ELR (cell line): Measurements from ENCODE around the gene UCK2.
"Not testable (repeated sequence)": the region's sequence is repeated elsewhere in the genome, so short reads cannot be mapped to it uniquely, and the experiment has no call there.

Source experiments
- DNase-seq: peaks from one replicate; pipeline ENCODE4 v3.0.0-alpha.2; 2015; ENCODE audit warnings: low read depth

UCK2 gene

GRCh38 chr1:165827268-165828102, at the start of gene UCK2:
Gene UCK2 (plus strand): TSS chr1:165827614. CDS start chr1:165827834, 220 bp downstream.
- peak; percentile 90 for DNase-seq

DNA sequence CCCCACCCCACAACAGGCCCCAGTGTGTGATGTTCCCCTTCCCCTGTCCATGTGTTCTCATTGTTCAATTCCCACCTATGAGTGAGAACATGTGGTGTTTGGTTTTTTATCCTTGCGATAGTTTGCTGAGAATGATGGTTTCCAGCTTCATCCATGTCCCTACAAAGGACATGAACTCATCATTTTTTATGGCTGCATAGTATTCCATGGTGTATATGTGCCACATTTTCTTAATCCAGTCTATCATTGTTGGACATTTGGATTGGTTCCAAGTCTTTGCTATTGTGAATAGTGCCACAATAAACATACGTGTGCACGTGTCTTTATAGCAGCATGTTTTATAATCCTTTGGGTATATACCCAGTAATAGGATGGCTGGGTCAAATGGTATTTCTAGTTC, 49.2 kb upstream of the UCK2 start:
- not testable (repeated sequence) for DNase-seq

- not testable (repeated sequence) for DNase-seq
Observed at GRCh38 chr1:165783519-165783918, 43.9 kb upstream of the UCK2 start.

DNA sequence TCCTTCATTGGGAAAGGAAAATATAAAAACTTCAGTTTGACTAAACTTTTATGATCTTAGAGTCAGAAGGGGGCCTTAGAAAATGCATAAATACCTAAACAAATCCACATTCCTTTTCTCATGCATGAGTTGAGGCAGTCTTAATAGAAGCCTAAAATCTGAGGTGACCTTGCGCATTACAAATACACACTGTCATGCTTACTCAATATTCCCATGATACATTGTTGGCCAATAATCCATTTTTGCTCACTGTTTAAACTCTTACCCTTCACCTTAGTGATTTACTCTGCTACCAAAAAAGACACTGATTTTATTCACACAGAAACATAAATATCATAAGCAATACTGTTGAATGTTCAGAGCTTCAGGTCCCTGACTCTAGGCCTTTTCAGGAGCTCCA, 39.7 kb upstream of the UCK2 start:
- DNase-seq: no peak

DNA sequence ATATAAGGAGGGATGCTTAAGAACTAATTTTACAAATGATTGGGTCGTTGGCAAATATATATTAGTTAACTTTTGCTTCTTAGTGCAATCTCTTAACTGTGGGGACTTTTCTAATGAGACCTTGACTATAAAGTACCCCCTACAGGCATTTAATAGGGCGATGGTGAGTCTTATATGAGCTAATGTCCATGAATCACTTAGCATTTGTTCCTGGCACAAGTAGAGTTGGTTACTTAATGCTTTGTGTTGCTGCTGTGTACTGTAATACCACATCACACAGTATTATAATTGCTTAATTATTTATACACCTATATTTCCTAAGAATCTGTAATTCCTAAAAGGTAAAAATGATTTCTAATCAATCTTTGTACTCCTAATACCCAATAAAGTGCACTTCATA, 33.5 kb upstream of the UCK2 start:
- peak; percentile 35 for DNase-seq

DNA sequence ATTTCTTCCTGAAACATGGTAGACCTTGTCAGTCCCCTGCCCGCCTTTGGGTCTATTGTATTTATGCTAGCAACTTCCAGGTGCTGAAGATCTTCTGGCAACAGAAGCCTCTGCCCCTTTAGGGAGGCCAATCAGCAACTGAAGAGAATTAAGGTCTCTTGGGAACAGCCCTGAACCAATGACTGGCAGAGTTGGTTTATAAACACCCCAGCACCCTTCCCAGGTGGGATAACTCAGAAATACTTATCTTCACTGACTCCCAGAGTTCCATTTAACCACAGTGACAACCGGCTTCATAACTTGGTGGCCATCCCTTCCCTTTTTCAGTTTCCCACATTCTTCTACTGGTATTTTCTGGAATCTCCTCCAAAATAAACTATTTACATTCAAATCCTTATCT, 31.5 kb upstream of the UCK2 start:
- DNase-seq: no peak

- DNase-seq: no peak
Observed at GRCh38 chr1:165799387-165799786, 28.0 kb upstream of the UCK2 start.

DNA sequence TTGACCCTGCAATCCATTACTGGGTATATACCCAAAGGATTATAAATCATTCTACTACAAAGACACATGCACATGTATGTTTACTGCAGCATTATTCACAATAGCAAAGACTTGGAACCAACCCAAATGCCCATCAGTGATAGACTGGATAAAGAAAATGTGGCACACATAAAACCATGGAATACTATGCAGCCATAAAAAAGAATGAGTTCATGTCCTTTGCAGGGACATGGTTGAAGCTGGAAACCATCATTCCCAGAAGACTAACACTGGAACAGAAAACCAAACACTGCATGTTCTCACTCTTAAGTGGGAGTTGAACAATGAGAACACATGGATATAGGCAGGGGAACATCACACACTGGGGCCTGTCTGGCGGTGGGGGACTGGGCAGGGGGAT, 22.9 kb upstream of the UCK2 start:
- not testable (repeated sequence) for DNase-seq

GRCh38 chr1:165807613-165808012, 19.8 kb upstream of the UCK2 start:
- DNase-seq: no peak

GRCh38 chr1:165815725-165816124, 11.7 kb upstream of the UCK2 start:
- peak; percentile 74 for DNase-seq

DNA sequence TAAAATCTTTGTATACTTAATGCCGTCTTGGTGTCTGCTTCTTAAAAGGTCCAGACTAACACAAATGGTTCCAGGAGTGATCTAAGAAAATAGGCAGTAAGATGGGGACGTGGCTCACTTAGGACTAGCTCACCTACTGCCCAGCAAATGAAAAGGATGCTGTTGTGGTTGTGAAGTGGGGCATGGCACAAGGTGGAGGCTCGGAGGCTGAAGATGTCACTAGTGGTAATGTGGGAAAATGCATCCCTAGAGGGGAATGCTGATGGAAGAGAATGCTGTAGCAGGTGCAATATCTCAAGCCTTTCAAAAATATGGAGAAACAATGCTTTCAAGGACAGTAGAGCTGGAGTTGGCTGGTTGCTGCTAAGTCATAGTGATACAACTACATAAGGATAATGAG, 11.3 kb upstream of the UCK2 start:
- no peak for DNase-seq

- DNase-seq: no peak
Observed at GRCh38 chr1:165816826-165817497, 10.5 kb upstream of the UCK2 start.

DNA sequence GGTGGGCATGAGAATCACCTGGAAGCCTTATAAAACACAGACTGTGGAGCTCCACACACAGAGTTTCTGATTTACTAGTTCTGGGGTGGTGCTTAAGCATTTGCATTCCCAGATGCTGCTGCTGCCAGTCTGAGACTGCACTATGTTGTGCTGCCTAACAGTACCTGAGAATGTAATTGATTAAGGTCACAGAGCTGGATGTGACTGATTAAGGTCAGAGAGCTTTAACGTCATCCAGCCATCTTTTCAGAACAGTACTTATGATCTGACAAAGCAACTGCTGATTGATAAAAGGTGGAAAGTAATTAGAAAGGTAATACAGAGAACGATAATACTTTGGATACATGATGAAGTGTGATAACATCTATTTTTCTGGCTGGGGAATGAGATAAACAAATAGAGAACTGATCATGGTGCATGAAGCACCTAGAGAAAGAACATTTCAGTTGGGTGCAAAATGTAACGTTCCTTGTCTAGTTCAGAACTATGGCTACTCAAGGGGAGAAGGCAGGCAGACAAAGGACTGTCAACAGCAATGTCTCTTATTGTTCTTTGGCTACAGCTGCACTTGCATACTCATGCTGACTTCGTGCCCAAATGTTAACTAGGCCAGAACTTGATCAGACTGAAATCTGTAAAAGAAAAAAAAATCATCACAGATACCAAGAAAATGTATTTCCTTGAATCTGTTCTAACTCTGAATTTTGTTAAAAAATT, 3.7 kb upstream of the UCK2 start:
- DNase-seq: no peak

DNA sequence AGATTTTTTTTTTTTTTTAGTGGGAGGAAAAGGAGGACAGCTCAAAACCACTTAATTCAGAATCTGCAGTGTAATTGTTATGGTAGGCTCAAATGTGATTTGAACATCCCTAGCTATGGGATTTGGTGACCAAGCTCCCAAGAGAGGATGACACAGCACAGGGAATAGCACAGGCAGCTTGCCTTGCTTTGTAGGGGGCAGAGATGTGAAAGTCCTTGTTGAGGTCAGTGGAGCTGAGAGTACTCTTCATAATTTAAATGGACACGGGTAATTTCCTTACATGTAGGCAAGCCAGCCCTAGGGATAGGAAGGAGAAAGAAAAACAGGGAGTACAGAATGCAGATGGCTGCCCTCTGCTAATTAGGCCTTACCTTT, 3.2 kb upstream of the UCK2 start:
- DNase-seq: no peak

DNA sequence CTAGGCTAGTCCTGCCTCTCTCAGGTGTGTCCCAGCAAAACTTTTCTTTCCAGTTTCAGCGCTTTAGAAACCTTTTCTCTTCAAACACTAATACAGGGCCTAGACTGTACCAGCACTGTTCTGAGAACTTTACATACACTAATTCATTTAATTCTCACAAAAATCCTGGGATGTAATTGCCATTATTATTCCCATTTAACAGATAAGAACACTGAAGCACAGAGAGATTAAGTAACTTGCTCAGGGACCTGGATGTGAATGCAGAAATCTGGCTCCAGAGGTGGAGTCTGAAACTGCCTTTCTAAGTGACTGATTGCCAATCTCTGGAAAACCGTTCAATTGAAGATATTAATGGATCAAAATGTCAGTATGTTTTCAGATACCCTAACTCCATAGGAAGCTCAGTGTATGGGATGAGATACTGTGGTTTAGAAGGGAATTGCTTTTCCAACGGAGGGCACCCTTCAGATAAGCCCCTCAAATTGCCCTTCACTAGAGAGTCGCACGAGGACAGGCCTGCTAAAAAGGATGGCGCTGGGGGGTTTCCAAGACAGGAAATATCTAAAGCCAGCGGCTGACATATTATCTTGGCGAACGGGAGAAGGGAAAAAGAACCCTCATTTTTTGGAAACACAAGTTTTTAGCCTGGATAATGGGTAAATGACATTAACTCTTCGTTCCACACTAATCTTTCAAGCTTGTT, 698 bp upstream of the UCK2 start:
- DNase-seq: peak; percentile 32

DNA sequence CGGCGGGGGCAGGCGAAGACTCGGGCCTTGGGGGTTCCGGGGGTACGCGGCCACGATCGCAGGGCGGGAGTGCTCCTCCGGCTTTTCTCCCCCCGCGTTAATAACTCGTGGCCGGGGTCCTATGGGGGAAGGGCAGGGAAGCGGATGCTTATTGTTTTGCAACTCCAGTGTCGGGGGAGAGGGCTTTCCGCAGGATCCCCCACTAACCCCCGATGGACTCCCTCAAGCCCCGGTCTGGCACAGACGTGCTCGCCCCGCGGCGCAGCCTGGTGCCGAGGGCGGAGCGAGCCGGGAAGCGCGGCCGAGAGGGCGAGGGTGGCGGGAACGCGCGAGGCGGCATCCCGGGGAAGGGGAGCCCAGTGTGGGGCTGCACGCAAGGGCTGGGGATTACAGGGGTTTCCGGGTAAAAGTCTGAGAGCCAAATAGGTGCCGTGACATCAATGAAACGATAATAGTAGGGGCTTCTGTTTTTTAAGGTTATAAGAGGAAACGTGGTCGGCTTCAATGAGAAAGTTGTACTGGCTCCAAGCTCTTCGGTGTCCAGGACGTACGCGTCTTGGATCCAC, 772 bp downstream of the UCK2 start:
- DNase-seq: peak; percentile 68

GRCh38 chr1:165828669-165829329, 1.4 kb downstream of the UCK2 start:
- DNase-seq: peak; percentile 92

DNA sequence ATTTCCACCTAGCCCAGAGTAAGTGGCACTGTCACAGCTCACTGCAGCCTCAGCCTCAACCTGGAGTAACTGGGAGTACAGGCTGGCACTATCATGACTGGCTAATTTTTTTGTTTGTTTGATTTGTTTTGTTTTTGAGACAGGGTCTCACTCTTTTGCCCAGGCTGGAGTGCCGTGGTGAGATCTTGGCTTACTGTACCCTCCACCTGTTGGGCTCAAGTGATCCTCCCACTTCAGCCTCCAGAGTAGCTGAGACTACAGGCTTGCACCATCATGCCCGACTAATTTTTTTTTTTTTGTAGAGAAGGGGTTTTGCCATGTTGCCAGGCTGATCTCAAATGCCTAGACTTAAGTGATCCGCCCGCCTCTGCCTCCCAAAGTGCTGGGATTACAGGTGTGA, 2.5 kb downstream of the UCK2 start:
- DNase-seq: no peak

- DNase-seq: no peak
Observed at GRCh38 chr1:165831146-165831545, 3.7 kb downstream of the UCK2 start.

GRCh38 chr1:165832902-165833301, 5.5 kb downstream of the UCK2 start:
- no peak for DNase-seq

DNA sequence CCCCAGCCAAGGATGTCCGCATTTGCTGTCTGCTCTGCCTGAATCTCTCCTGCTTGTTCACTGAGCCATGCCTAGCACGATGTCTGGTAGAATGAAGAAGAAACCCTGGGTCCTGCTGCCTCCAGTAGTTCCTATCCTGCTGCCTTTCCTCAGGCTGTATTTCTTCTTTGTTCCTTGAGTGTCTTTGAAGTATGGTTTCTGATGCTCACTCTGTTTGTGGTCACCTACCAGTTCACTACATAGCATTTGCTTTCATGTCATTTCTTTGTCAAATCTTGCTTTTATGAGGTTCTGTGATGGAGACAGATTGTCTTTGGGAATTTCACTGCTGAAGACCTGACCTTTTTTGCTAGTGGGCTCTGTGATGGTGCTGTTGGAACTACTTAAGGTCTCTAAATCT, 5.9 kb downstream of the UCK2 start:
- no peak for DNase-seq
